ENCODE results near the gene GSK3A.

GSK3A gene

DNA sequence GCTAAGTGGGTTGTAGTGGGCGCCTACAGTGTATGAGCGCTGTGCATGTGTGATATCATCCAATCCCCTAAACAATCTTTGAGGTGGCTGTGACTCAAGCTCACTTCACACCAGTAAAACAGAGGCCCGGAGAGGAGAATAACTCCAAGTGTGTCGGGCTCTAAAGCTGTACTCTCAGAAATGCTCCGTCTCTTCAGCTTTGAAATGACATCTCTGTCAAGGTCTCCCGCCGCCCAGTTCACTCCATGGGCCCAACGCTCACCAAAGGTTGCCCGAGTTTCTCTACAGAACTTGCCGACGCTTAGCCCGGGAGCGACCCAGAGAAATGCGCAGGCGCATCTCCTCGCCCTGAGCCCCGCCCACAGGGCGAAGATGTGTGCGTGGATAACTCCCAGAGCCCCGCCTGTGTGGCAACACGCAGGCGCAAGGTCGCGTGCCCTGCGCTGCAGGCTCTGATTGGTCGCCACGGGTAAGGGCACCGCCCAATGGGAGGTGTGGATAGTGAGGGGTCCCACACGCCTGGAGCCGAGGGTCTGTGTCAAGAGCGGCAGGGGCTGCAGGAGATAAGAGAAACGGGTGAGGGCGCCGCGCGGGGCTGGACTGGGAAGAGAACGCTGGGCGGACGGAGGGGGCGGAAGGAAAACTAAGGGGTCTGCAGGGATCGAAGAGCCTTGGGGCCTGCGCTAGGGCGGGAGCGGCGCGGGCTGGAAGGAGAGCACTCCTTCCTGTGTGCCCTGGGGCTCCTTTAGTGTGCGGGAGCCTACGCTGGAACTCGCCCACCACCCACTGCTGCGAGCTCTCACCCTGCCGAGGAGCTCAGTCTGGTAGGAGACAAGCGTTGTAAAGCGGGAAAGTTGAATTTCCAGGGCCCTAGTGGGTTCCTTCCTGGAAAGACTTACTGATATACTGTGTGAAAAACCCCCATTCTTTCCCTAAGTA lies 22.3 kb downstream of the GSK3A start, which contains the start of gene ZNF526:
Gene ZNF526 (plus strand): TSS at position 501 of the 939 bp plus-strand sequence. CDS start 4,092 bp downstream, outside the sequence.
- DNase-seq = peak; percentile 97

DNA sequence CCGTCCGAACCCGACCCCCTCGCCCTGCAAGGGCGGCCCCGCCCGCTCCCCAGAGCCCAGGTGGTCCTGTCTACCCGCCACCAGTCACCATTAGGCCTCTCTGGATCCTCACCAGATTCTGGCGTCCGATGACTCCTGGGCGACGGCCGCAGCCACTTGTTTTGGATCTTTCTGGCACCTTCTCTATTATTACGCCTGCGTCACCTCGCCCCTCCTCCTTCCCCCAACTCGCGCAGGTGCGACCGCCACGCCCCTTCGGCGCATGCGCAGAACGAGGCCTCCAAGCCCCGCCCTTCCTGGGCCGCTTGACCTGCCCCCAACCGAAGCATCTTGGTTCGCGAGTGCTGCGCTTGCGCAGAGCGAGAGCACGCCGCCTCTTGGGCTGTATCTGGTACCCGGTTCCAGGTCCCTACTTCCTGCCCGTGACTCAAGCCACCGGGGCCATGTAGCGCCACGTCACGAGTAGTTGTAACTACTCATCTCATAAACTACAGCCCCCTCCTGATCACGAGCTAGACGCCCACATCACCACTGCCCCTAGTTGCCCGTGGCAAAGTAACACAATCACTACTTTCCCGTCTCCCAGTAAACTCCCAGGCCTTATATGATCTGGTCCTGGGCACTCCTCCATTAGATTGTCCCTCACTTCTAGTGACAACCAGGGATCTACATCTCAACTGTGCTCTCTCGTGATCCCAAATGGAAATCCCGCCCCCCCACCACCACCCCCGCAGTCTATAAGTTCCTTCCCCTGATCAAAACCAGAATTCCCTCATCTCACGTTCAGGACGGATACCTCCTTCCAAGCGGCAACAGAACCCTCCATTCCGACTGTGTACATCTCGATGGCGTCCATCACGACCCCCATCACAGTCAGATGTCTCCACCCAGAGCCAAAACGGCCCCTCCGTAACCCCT lies 24.6 kb downstream of the GSK3A start, which contains the start of gene DEDD2:
Gene DEDD2 (minus strand): TSS at position 158 of the 918 bp plus-strand sequence. CDS start 670 bp downstream, outside the sequence.
- peak; percentile 99 for DNase-seq

DNA sequence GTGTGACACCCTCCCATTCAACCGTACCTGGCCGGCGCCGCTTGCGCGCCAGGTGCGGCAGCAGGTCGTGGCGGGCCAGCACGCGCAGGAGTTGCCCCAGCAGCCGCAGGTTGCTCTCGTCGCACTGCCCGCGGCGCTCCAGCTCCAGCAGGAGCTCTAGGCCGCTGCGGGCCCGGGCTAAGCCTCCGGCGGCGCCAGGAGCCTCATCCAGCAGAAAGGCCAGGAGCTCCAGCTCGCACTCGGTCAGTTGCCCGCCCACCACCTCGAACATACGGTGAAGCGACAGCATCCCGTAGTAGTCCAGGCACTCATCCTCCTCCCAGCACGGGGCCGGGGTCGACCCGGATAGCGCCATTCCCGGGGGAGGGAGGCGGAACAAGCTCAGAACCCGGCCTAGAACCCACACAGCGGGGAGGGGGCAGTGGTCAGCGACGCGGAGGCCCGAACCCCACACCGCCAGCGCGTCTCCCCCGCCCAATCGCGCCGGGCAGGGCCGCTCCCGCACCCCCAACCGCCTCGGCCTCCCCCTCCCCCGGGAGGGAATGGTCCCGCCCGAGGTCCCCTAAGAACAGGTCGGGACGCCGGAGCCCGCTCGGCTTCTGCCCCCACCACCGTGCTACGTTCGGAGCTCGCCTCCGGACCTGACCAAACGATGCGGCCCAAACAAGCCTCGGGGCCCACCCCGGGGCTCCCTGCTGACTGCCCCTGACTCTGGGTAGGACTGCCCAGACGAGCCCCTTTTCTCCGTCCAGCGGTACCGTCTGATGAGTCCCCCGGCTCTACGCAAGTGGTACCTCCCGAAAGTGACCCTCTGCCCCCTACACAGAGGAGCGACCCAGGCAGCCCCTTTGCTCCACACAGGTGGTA lies 25.5 kb downstream of the GSK3A start:
- peak; percentile 43 for DNase-seq

DNA sequence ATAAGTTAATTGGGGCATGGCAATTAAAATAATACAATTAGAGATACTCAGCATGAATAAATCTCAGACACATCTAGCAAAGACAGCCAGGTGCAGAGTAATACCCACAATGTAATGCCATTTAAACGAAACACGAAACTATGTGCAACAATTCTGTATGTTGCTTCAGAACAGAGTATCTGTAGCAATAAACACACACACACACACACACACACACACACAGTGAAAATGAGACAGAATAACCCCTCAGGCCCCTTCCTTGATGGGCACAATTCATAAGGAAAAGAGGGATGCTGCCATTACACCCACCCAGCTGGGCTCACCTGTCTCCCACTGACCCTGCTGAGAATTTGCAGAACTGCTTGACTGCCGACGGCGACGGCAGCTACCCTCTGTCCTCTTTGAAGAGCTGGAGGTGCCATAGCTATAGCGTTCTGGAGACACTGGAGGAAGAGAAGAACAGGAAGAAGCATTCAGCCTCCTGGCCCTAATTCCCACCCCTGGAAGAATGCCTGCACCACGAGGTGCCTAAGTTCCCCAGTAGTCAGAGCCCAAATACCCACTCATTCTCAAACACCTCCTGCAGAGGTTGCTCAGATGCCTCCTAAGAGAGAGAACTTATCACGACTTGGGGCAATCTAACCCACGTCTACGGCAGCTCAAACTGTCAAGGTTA lies 27.5 kb downstream of the GSK3A start:
- no peak for DNase-seq

DNA sequence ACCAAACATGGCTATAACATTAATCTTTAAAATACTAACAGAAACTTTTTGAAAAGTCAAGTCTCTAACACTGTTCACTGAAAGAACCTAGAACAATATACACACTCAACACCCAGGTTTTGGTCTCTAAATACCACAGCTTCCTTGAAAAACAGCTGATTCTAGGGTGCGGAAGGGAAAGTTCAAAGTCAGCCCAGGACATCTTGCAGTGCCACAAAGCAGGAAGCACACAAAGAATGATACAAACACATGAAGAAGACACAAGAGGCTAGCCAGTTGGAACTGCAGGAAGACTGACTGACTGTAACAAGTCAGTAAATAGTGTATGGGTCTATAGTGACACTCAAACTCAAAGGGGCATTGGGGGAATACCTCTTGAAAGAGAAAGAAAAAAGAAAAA lies 29.5 kb downstream of the GSK3A start:
- no peak for DNase-seq

DNA sequence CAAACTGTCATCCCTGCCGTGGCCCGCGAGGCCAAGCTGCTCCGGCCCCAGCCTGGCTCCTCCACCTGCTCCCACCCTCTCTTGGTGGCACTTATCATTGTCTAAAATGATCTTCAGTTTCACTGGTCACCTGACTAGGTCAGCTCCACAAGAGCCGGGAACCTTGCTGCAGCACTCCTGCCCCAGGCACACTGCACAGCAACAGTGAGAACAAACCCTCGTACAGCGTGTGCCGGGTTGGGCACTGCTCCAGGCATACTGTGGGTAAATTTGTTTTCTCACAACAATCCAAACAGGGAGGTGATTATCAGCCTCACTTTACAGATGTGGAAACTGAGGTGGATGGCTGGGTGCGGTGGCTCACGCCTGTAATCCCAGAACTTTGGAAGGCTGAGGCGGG lies 33.8 kb downstream of the GSK3A start:
- DNase-seq = no peak

DNA sequence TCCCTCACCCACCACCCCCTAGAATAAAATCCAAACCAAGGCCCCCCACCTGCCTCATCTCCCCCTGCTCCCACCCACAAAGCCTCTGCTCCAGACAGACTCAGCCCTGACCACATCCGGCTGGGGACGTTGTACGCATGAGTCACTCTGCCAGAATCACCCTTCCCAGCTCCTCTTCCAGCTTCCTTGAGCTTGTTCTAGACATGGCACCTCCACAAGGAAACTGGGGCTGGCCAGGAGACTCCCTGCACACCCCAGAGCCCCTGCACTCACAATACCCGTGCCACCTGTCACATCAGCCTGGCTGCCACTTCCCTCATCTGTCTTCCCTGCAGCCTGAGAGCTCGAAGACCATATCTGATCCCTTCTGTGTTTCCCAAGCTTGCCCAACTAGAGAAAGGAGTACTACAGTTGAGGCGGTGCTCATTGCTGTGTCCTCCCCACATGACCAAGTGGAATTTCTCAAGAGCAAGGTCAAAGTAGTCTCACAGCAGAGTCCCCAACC lies 34.6 kb downstream of the GSK3A start:
- DNase-seq = peak; percentile 50

DNA sequence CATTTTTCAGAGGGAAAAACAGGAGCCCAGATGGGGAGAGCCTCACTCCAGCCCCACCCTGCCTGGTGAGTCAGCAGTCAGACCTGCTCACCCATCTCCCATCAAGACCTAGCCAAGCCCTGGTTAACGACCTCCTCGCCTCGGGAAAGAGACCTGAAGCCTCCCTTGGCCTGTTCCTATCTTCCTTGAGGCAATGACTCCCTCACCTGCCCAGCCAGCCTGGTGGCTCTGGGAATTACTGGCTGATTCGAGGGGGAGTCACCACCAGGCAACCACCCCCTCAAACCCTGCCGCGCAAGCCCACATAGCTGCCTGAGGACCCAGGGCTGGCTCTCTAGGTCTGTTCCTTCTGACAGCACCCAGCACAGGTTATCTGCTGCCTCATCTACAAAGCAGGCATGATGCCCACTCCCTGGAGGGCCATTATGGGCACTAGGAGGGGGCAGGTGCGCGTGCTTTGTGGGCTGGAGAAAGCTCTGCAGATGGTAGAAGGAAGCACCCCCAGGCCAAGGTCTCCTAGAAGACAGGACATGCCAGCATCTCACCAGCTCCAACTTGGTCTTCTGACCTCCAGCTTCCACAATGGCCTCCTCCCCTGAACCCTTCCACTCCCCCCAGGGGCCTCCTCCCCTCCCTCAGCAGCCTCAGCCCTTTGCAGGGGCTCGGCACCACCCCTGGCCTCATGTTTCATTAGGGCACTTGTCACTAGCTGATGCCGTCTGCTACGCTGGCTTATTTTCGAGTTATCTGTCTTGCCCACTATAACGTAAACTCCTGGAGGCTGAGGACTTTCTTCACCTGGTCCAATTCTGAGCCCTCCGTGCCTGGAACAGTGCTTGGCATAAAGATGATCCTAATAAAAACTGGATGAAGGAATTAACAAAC lies 35.3 kb downstream of the GSK3A start:
- no peak for DNase-seq

DNA sequence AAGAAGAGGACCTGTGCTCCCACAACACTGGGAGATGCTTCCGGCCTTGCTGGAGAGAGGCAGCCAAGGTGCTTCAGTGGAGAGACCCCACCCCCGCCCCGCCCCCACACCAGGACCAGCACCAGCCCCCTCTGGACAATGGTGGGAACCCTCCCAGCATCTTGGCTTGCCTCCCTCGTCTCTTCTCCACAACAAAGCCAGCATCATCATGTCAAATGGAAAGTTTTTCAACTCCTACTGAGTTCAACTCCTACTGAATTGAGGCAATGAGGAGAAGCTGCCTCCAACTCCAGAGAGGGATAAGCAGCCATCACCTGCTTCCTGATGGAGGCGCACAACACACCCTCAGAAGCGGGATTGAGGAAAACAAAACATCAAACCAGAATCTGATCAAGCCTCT lies 37.7 kb downstream of the GSK3A start:
- DNase-seq = no peak

DNA sequence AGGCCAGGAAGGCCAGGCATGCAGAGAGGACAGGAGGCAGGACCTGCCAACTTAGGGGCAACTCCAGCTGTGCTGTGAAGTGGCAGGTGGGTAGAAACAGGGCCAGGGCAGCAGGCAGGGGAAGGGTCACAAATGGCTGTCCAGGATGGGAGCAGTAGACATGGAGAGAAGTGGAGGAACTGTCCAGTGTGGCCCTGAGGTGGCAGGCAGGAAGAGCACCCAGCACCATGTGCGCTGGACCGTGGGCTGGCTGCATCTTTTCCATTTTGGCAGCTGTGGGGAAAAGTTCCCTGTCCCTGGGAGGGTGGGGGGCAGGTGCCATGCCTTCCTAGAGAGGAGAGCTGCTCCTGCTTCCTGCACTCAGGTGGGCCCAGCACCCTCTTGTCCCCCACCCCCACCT lies 38.7 kb downstream of the GSK3A start:
- DNase-seq = no peak

DNA sequence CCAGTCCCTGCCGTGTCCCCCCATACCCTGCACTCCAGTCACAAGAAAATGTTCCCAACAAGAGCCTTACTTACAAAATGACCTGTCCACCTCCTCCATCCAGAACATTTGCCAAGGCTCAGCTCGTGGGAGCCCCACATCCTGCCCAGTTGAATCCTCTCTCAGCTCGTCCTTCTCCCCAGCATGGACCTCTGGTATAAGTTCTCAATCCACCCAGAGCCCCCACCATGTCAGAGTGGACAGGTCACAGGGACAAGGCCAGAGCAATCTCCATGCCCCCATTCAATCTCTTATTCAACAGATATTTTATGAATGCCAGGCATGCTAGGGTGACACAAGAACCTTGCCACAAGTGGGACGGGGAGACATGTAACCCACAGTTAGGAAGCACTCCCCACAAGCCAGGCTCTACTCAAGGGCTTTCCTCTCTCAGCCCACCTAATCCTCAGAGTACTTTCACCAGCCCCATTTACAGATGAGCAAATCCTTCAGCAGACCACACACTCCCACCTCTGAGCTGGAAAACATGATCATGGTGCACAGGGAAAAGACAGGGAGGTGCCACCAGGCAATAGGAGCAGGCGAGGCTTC lies 40.0 kb downstream of the GSK3A start:
- DNase-seq = no peak

DNA sequence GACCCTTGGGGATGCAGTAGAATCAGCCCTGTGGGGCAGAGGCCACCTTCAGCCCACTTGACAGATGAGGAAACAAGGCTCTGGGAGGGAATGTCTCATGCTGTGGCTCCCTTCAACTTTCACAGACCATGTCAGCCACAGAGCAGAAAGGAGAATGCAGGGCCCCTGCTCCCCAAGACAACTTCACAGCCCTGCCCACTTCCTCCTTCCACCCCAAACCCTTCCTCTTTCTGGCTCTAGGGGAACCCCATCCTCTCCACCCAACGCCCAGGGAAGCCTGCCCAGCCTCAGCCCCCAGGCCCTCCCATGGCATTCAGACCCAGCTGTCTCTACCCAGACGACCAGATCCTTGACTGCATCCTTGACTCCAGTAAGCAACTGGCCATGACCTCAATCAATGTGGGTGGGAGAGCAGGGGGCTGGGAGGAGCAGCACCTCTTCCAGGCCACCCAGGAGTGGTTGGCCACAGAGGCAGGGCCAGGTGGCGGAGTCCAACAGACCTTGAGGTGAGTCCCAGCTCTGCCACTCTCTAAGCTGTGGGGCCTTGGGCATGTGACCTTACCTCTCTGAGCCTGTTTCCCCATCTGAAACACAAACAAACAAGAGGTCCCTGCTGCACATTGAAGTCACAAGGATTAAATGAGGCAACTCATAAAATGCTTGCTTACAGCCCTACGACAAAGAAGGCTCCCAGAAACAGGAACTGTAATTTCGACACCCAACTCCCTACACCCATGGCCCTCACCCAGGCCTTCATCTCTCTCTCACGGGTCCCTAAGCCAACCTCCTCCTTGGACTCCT lies 40.7 kb downstream of the GSK3A start:
- peak; percentile 43 for DNase-seq

DNA sequence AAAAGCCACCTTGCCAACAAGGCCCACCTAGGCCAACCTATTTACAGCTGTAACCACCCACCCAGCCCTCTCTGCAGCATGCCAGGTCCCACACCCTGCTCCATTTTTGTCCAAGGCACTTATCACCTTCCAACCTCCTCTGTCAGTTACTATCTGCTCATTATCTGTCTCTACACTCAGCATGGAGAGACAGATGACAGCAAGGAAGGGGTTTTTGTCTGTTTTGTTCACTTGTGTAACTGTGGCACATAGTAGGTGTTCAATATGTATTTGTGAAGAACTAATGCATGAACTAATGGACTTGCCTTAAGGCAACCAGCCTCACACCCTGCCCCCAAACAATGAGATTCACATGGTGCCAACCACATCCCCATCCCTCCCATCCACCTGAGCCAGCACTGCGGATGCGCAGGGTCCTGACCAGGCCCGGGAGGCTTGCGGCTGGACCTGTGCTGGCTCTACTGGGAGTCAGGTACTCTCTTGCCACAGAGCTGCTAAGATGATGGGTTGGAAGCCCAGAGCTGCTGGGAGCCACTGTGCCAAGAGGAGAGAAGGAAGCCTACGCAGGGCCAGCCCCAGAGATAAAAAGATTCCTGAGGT lies 42.2 kb downstream of the GSK3A start:
- DNase-seq = no peak

DNA sequence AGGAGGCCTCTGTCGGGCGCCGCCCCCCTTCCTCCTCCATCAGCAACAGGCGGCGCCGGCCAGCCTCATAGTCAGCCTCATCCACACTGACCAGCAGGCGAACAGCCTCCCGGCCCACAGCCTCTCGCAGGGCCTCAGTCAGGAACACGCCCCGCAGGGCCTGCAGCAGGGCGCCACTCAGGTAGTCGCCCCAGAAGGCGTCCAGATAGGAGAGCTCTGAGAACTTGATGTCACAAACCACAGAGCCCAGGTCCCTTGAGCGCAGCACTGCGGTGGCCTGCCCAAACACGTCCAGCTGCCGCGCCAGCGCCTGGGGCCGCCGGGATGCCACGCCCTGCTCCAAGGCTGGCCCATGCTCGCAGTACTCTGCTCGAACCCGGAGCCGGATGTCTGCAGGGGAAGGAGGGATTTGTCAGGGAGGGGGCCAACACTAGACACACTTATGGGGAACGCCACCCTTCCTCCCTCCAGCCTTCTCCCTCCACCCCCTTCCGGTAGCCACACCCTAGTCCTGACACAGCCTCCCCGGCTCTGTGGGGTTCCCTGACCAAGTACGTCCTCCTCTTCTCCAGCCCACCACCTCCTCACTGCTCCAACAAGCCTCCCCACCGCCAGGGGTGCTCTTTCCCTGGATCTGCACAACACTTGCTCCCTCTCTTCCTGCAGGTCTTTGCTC lies 42.8 kb downstream of the GSK3A start:
- DNase-seq = peak; percentile 64

DNA sequence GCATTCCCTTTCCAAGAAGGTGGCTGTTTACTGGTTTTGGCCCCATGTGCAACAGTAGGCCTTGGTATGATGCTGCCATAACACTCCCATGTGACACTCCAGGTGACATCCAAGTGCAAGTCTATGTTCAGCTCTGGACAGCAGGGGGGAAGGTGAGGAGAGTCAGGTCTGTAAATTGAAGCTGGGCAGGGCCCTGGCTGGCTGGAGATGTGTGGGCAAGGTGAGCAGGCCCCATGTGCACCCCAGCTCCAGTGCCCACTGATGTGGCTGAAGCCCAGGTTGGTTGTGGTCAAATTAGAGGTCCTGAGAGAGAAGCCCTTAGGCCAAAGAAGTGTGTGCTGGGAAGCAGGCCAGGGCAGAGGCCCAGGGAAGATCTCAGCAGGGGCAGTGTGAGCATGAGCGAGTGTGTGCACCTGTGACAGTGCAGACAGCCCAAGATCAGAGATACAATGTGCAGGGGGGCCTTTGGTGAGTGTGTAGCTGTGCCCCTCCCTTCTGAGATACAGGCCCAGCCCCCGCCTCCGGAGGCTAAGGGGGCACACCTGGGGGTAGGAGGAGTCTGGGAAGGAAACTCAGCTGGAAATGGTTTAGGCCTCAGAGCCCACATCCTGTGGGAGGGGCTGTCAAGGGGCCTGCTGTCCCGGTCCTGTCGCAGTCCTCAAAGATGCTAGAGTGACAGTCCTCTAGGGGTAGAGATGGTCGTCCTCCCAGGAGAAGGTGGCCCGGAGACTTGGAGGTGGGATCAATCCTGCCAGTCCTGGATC lies 43.5 kb downstream of the GSK3A start:
- DNase-seq = peak; percentile 80

DNA sequence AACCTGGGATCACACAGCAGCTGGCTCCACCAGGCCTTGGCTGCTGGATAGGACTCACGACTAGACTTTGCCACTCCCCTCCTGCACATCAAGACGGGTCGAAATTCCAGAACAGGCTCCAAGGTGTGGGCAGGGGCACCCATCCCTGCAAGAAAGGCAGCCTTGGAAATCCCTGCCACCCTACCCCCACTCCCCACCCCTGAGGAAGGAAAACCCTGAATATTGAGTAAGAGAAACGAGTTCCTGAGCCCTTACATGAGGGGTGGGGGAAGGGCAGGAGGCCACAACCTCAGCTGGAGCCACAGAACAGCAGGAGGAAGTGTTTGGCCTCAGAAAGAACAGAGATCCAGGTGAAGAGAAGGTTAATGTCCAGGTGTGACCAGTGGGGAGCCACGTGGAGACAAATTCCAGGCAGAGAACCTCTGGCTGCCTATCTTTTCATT lies 45.0 kb downstream of the GSK3A start:
- no peak for DNase-seq

Measured in CD4-positive, alpha-beta T cell treated with Interleukin-17A for 4 hours (primary cell).